Skin of body (tissue), 2 donors: ENCODE data around the gene OR56A3. TPM values are rescaled to one million over a fixed set of nuclear protein-coding genes. Genes with fewer than 3 reads are reported as not detected.
"Not testable (repeated sequence)": the region's sequence is repeated elsewhere in the genome, so short reads cannot be mapped to it uniquely, and the experiment has no call there.

Source experiments
- DNase-seq: peaks from one replicate; lab custom pipeline; 2025; lab: John Stamatoyannopoulos, UW
- total RNA-seq: library from RNA; depleted of rRNA; stranded (reverse); fragments of >200 nt; gene quantifications from one replicate; pipeline ENCODE4 v1.2.3, GENCODE V29; 2014

Gene OR56A3, protein sequence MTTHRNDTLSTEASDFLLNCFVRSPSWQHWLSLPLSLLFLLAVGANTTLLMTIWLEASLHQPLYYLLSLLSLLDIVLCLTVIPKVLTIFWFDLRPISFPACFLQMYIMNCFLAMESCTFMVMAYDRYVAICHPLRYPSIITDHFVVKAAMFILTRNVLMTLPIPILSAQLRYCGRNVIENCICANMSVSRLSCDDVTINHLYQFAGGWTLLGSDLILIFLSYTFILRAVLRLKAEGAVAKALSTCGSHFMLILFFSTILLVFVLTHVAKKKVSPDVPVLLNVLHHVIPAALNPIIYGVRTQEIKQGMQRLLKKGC
- total RNA-seq: not detected

DNA sequence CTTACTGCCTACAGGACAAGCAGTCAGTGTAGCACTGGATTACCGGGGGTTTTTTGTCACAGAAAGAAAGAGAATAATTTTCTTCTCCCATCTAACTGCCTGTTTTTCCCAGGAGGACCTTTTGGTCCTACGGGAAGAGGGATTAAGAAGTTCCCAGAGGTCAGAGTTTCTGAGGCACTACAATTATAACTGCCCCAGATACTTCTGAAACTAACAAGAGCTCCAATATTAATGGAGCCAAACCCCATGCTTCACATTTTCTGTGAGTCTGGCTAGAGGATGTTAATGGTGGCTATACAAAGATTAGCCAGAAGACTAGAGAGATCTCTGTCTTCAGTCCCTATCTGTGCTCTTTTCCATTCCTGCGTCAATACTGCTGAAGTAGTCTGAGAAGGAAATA lies at the start of gene OR56A3:
TSS of gene OR56A3 (plus strand) at position 301 of the 400 bp plus-strand sequence. CDS start 5,096 bp downstream, outside the sequence.
- DNase-seq: no peak

DNA sequence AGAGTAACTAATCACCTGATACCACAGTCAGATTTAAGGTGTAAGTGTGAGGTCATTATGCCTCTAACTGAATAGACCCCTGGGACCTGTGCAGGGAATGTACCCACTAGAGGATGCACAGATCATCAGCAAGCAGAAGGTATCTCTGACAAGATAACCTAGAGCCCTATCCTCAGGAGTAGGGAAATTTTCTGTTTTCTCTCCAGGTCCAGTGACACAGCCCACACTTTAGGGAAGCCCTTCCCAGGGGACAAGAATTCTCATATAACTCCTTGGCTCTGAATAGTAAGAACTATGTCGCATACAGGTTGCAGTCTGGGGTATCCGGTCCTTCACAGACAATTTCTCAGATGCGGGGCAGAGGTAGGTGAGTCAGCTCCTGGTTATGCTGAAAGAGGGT lies 49.1 kb upstream of the OR56A3 start, which contains the start of gene OR52E5:
TSS of gene OR52E5 (plus strand) at position 301 of the 400 bp plus-strand sequence. CDS start 7,569 bp downstream, outside the sequence.
- no peak for DNase-seq

DNA sequence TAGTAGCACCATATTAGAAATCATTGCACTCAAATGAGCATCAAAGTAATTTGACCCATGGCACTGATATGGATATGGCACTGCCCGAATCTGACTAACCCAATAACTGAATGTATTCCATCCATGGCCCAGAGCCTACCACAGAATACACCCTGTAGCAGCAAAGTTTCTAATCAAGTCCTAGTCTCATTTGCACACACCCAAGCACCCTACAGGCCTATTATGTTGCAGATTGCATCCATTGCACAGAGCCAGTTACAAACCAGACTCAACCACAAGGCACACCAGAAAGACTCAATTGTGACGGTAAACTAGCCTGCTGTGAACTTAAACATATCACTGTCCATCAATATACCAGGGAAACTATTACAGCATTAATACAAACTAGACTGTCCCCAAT lies 42.5 kb upstream of the OR56A3 start:
- no peak for DNase-seq

DNA sequence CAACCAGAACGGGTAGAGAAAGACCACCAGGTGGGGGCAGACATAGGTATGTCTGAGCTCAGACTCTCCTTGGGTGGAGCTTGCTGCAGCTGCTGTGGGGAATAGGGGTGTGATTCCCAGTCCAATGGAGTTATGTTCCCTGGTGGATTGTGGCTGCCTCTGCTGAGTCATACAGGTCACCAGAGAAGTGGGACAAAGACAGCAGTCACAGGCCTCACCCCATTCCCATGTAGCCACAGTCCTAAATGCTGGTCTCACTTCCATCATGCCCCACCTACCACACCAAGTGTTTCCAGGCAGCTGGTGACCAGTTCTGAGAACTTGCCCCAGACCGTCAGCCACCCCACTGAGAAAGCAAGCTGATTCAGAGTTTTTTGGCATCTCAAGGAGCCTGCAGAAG lies 31.5 kb upstream of the OR56A3 start:
- DNase-seq: no peak

DNA sequence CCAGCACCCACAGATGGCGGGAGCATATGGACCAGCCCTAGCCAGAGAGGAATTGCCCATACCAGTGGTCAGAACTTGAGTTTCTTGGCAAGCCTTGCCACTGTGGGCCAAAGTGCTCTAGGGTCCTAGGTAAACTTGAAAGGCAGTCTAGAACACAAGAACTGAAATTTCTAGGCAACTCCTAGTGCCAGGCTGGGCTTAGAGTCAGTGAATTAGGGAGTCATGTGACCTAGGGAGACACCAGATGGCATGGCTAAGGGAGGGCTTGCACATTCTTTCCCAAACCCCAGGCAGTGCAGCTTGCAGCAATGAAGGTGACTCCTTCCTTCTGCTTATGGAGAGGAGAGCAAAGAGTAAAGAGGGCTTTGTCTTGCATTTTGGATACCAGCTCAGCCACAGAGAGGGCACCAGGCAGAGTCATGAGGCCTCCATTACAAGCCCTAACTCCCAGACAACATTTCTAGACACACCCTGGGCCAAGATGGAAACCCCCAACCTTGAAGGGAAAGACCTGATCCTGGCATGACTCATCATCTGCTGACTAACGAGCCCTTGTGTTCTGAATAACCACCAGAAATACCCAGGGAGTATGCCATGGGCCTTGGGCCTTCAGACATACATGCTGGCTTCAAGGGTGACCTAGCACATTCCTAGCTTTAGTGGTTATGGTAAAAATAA lies 19.2 kb upstream of the OR56A3 start:
- no peak for DNase-seq

DNA sequence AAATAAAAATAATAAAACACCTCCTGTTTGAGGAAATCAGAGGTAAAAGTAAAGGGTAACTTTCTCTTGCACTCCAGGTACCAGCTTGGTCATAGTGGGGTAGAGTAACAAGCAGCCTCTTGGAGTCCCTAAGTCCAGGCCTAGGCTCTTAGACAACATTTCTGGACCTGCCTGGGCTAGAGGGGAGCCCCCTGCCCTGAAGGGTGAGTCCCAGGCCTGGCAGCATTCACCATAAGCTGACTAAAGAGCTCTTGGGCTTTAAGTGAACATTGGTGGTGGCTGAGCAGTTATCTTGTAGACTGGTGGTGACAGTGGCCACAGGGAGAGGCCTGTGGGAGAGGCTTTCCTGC lies 18.6 kb upstream of the OR56A3 start:
- DNase-seq: no peak

DNA sequence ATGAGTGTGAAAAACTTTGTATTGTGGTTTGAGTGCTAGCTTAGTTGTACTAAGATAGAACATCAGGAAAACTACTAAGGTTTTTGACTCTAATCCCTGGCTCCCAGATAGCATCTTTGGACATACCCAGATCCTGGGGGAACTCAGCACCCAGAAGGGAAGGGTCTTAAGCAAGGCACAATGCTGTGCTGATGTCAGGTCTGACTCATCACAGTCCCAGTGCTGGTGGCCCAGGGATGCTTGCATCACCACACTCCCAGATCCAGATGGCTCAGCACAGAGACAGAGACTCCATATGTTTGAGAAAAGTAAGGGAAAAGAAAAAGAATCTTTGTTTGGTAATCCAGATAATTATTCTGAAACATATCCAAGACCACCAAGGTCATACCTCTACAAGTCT lies 18.3 kb upstream of the OR56A3 start:
- no peak for DNase-seq

DNA sequence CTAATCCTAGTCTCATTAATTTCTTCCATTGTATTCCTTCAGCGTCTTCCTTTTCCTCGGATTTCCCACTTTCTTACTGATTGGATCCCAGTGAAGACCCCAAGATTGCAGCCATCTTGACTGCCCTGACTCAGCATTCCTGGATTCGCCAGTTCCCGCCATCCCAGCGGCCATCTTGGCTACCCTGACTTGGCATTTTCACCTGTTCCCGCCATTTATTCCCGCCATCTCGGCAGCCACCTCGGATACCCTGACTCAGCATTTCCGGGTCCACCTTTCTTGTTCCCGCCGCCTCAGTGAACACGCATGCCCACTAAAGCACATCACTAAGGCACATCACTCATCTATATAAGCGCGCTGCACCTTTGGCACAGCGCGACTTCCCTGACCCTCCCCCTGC lies 13.8 kb upstream of the OR56A3 start:
- DNase-seq: no peak

DNA sequence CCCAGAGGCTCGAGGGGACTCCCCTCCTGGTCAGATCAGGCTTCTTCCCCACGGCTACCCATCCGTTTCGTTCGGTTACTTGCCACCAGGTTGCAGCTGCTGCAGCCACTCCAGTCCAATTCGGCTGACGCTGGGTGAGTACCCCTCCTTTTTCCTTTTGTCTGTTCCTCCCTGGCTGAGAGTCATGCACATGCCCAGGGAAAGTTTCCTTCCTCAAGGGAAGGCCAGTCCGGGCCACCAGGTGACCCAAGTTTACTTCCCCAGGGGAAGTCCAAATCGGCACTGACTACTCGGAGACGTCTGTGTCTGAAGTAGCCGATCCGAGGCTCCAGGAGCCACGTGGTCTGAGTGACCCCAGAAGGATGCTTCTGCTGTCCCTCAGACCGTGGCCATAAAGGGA lies 13.2 kb upstream of the OR56A3 start:
- no peak for DNase-seq

DNA sequence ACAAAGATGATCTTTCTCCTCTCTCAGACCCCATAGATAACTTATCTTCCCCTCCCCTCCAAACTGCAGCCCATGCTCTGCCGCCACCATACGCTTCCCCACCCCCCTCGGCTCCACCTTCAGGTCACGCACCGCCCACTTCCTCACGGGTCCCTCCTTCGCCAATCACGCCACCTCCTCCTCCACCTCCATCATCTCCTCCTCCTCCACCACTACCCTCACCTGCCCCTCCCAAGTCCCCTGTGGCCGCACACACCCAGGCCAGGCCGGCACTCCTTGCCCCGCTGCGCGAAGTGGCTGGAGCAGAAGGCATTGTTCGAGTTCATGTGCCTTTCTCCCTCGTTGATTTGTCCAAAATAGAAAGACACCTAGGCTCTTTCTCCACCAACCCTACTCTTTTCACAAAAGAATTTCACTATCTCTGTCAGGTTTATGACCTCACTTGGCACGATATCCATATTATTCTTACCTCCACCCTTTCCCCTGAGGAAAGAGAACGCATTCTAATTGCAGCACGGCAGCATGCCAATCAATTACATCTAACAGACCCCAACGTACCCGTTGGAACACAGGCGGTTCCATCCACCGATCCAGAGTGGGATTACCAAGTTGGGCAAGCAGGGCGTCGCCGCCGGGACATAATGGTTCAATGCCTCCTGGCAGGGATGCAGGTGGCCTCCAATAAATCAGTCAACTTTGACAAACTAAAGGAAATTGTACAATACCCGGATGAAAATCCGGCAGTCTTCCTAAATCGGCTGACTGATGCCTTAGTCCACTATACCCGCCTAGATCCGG lies 12.3 kb upstream of the OR56A3 start:
- no peak for DNase-seq

DNA sequence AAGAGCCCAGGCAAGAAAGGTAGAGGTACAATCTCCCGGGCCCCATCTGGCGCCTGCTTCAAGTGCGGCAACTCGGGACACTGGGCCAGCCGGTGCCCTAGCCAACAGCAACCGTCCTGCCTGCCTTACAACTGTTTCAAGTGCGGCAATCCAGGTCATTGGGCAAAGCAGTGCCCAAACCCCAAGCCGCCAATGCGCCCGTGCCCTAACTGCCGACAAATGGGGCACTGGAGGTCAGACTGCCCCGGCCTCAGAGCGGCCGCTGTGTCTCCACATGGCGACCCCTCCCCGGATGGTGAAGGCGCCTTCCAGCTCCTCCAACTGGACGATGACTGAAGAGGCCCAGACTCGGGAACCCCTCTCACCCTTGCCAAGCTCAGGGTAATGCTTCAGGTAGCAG lies 11.4 kb upstream of the OR56A3 start:
- no peak for DNase-seq

DNA sequence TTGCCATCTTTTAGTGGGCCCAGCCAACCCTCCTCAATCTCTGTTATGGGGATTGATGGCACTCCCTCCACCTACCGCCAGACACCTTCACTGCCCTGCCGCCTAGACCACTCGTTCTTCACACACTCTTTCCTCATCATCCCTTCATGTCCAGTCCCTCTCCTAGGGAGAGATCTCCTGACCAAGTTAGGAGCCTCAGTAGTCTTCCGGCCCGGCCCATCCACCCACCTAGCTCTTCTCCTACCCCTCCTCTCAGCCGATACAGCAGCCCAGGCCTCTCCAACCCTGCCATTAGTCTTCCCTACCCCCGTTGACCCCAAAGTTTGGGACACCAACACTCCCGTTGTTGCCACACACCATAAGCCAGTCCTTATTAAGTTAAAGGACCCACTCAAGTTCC lies 11.0 kb upstream of the OR56A3 start:
- no peak for DNase-seq

DNA sequence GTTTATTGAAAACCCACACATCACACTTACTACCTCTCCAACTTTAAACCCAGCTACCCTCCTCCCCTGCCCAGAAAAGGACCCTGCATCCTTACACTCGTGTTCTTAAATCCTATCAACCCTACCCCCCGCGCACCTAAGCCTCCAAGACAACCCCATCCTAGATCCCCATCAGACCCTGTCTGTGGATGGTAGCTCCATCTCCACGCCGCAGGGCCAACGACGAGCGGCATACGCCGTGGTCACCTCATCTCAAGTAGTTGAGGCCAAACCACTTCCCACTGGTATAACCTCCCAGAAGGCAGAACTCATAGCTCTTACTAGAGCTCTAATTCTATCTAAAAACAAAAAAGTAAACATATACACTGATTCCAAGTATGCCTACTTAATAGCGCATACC lies 9.4 kb upstream of the OR56A3 start:
- no peak for DNase-seq

DNA sequence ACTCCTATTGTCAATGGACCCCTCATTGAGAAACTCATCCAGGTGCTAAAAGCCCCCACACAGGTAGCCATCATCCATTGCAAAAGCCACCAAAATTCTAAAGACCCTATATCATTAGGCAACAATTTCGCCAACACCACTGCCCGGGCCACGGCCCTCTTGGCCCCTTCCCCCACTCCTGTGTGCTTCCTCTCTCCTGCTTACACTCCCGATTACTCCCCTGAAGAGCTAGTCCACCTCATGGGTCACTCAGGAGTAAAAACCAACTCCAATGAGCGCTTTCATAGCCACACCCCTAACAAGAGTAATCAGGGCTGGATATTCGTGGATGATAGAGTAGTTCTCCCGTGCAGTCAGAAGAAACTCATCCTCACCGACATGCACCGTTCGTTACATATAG lies 8.9 kb upstream of the OR56A3 start:
- no peak for DNase-seq

DNA sequence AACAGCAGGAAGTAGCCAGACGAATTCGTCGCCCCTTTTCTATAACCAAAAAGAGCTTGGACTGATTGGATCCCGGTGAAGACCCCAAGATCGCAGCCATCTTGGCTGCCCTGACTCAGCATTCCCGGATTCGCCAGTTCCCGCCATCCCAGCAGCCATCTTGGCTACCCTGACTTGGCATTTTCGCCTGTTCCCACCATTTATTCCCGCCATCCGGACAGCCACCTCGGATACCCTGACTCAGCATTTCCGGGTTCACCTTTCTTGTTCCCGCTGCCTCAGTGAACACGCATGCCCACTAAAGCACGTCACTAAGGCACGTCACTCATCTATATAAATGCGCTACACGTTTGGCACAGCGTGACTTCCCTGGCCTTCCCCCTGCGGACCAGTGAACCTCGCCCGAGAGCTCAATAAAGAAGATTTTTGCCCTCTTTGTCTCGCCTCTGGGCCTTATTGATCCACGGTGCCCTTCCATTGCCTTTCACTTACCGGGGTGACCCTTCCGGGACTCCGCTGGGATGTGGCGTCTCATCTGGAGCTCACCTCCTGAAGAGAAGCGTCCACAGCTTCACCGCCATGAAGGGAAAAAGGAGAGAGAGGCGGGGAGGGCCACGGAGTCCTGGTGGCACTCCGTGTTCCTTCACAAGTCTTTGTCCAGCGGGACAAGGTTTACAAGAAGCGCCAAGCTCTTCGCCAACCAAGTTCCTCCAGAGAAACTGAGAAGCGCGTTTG lies 4.0 kb upstream of the OR56A3 start:
- DNase-seq: no peak

DNA sequence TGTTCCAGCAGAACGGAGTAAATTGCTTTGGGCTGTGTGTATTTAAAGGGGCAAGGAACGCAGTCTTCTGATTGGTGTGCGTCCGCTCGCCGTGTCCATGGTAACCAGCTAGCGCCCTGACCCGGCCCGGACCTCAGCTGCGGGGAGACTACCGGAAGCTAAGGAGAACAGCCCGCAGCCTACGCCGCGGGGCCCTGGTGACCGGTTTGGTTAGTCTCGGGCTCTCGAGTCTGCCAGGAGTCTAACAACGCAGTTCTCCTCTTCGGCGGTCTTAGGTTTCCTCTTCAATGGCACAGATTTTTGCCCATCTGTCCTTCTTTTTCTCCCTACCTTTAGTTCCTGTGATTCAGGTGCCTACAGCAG lies 3.5 kb upstream of the OR56A3 start:
- no peak for DNase-seq

DNA sequence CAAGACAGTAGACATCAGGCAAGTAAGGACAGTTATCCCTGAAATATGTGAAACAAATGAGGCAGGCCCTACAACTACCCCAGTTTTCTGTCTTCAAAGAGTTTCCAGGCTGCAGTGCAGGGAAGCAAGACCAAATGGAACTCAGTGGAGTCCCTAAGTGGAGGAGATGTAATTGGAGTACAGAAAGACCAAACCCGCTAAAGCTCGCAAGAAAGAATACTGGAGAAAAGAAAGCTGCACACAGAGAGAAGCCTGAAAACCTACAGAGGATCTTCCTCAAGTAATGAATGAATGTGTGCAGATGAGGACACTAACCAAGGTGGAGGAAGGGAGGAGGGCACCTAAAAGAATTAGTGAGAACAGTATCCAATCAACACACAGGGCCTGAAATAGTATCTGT lies 1.3 kb upstream of the OR56A3 start:
- no peak for DNase-seq

DNA sequence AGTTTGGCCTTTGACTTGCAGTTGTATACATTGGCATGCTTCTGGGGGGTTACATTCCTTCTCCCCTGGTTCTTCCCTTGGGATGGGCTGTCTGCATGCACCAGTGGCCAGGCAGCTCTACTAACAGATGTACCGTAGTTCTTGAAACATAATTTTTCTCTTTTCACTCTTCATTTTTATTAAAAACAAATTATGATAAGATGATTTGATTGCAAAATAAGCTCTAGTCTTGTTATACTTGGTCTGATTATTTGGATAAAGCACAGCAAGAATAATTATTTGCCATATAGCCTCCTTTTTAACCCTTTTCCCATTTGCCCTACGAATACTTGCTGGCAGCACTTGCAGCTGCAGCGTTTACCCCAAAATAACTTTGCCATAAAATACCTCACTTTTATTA lies 13.5 kb downstream of the OR56A3 start:
- no peak for DNase-seq

DNA sequence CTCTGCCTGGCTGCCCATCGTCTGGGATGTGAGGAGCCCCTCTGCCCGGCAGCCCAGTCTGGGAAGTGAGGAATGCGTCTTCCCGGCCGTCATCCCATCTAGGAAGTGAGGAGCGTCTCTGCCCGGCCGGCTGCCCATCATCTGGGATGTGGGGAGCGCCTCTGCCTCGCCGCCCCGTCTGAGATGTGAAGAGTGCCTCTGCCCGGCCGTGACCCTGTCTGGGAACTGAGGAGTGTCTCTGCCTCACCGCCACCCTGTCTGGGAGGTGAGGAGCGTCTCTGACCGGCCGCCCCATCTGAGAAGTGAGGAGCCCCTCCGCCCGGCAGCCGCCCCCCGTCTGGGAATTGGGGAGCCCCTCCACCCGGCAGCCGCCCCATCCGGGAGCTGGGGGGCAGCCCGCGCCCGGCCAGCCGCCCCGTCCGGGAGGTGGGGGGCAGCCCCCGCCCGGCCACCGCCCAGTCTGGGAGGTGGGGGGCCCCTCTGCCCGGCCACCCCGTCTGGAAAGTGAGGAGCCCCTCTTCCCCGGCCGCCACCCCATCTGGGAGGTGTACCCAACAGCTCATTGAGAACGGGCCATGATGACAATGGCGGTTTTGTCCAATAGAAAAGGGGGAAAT lies 18.8 kb downstream of the OR56A3 start:
- not testable (repeated sequence) for DNase-seq

DNA sequence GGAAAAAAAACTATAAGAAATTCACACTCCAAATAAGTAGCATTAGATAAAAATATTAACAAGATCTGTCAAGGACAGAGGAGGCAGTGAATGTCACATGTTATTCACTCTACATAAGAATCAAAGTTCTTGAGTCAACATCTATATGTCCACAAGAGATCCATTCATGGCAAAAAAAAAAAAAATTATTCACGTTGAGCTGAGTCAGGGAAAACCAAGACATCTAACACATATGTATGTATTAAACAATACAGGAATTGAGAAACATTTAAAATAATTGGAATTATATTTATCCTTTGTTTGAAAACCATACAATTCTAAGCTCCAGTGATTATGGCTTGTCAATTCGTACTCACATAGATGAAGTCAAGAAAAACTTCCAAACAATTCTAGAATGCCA lies 24.9 kb downstream of the OR56A3 start:
- no peak for DNase-seq

DNA sequence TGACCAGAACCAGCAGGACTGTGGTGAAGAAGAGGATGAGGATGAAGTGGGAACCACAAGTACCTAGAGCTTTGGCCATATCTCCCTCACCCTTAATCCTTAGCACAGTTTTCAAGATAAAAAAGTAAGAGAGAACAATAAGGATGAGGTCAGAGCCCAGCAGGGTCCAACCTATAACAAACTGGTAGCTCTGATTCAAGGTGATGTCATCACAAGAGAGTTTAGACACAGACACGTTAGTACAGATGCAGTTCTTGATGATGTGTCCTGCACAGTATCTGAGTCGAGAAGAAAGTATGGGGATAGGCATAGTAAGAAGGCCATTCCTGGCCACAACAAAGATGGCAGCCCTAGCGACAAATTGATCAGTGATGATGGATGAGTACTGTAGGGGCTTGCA lies 25.7 kb downstream of the OR56A3 start:
- DNase-seq: no peak
